Common myeloid progenitor, CD34-positive (primary cell): ENCODE measurements around the gene ETNK2. TPM values are rescaled to one million over a fixed set of nuclear protein-coding genes. Genes with fewer than 3 reads are reported as not detected.
A peak's percentile ranks its signal among the peaks of the same experiment; 100 is the strongest.

Source experiments
- CTCF ChIA-PET: fragments of 350-600 bp; sonication (Branson Sonifier 250); formaldehyde crosslinking; loops from one replicate; lab custom pipeline; 2021; ENCODE audit warnings: antibody characterized with exemption; lab: Charles Lee
- POLR2A ChIA-PET: fragments of 350-600 bp; sonication (Branson Sonifier 250); formaldehyde crosslinking; loops from one replicate; lab custom pipeline; 2021; ENCODE audit warnings: antibody characterized with exemption; lab: Charles Lee
- DNase-seq, 3 donors: peaks; one replicate each; pipeline versions ENCODE4 v3.0.0 to v3.0.0-alpha.2; 2013
- H3K27ac ChIP-seq, 2 experiments: 1 replicate in 1 of 2; 2 replicates in 1 of 2; pipeline ENCODE4 v1.7.0; 2013; ENCODE audit warnings: inconsistent platforms in 2 of 2, low read length in 2 of 2, mild to moderate bottlenecking in 2 of 2, low read depth in 1 of 2, moderate library complexity in 1 of 2; ENCODE audit not compliant: severe bottlenecking in 2 of 2, insufficient read depth in 1 of 2, poor library complexity in 1 of 2
- H3K27me3 ChIP-seq, 5 experiments: replicated peaks in 2 of 5; 1 replicate in 3 of 5; 2 replicates in 2 of 5; pipeline versions ENCODE4 v1.6.1 to v1.7.0; 2013; ENCODE audit warnings: low read length in 4 of 5, mild to moderate bottlenecking in 2 of 5, moderate library complexity in 2 of 5, inconsistent platforms in 1 of 5; ENCODE audit not compliant: insufficient read depth in 5 of 5, control insufficient read depth in 4 of 5
- H3K36me3 ChIP-seq, 4 experiments: 1 replicate in 2 of 4; 2 replicates in 2 of 4; pipeline versions ENCODE4 v1.6.1 to v1.7.0; 2013; ENCODE audit warnings: low read length in 3 of 4, control low read depth in 1 of 4, mild to moderate bottlenecking in 1 of 4; ENCODE audit not compliant: control insufficient read depth in 4 of 4, insufficient read depth in 4 of 4
- H3K4me1 ChIP-seq, 4 experiments: 1 replicate in 3 of 4; 2 replicates in 1 of 4; pipeline versions ENCODE4 v1.6.1 to v1.7.1; 2013; ENCODE audit warnings: low read length in 3 of 4, mild to moderate bottlenecking in 3 of 4, control low read depth in 1 of 4, inconsistent platforms in 1 of 4, moderate library complexity in 1 of 4; ENCODE audit not compliant: control insufficient read depth in 4 of 4, insufficient read depth in 4 of 4; ENCODE audit errors: control extremely low read depth in 1 of 4
- H3K4me3 ChIP-seq, 7 experiments: 1 replicate in 4 of 7; 2 replicates in 3 of 7; pipeline versions ENCODE4 v1.5.1 to v1.7.0; 2013; ENCODE audit warnings: mild to moderate bottlenecking in 7 of 7, low read length in 6 of 7, moderate library complexity in 6 of 7, inconsistent platforms in 2 of 7, low read depth in 2 of 7, control low read depth in 1 of 7; ENCODE audit not compliant: insufficient read depth in 4 of 7, control insufficient read depth in 1 of 7; ENCODE audit errors: extremely low read depth in 1 of 7
- H3K9me3 ChIP-seq, 5 experiments: 1 replicate in 4 of 5; 2 replicates in 1 of 5; pipeline versions ENCODE4 v1.6.1 to v1.7.1; 2013; ENCODE audit warnings: low read length in 4 of 5, mild to moderate bottlenecking in 2 of 5, inconsistent platforms in 1 of 5, low read depth in 1 of 5, moderate library complexity in 1 of 5; ENCODE audit not compliant: control insufficient read depth in 4 of 5, insufficient read depth in 2 of 5; ENCODE audit errors: control extremely low read depth in 1 of 5
- WGBS: methylation state at CpG from one replicate; pipeline ENCODE4 v1.1.5; 2013; ENCODE audit not compliant: insufficient coverage; 5-methylcytosine and 5-hydroxymethylcytosine counted together
- polyA plus RNA-seq: library from polyadenylated mRNA; unstranded; fragments of 120-200 nt; gene quantifications from one replicate; pipeline ENCODE4 v1.2.1, GENCODE V29; 2013

Gene ETNK2
- polyA plus RNA-seq = 5.5 TPM

DNA sequence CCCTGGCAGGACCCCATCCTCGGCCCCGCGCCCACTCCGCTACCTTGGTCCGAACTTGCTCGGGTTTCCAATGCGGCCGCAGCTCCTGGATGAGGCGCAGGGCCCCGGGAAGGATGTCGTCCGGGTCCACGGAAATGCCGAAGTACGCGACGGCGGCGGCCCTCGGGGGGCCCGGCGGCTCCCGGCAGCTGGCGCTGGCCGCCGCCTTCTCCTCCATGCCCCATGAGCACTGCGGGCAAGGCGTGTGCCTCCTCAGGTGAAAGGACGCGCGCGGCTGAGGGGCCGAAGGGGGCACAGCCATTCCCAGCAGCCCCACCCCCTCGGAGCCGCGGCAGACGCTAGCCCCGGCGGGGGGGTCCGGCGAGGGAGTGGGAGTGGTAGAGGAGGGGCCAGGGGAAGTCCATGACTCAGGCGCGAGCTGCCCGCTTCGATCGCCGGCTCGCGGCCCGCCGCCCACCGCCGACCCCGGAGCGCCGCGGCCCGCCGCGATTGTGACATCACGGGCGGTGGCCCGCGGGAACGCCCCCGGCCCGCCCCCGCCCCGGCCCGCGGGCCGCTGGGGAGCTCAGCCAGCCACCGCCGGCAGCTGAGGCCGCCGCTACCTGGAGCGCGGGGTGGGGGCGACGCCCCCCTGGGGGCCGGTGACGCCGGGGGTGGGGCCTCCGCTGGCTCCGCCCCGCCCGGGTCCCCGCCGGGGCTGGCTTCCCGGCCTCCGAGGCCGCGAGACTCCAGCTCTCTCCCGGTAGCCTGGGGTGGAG is at the start of gene ETNK2:
Gene ETNK2 (minus strand): TSS at position 493 of the 758 bp plus-strand sequence. CDS start 192 bp downstream, at position 301.
- peak; percentile 44 to 74 (median 66) for DNase-seq
- under 1% methylated on average over 77 of the region's 94 CpGs for WGBS

GRCh38 chr1:204201348-204202040 is 49.6 kb upstream of the ETNK2 start:
- H3K4me3 ChIP-seq = no peak overlapping the region
- DNase-seq = no peak
- H3K27me3 ChIP-seq = no peaks in the 10 kb centered on the region
- H3K4me1 ChIP-seq = peaks cover 0 to 3% (median 0%) of the 10 kb centered on the region in 4 experiments
- no peak overlapping the region for H3K27ac ChIP-seq
- no peaks in the 10 kb centered on the region for H3K36me3 ChIP-seq
- 94% methylated on average over 9 of the region's 12 CpGs for WGBS
- H3K9me3 ChIP-seq = no peaks in the 10 kb centered on the region
- ChIA-PET CTCF (interaction anchor here (1.9 kb wide), 1 partner anchor 39 kb away, joined by 7 read pairs; no protein-coding TSS in a partner anchor), POLR2A (interaction anchor here (0.5 kb wide), 1 partner anchor 44 kb away, joined by 4 read pairs; no protein-coding TSS in a partner anchor)

More for the DNA sequence above, at the start of gene ETNK2:
- Histone ChIP-seq H3K4me1 (peaks cover 0 to 17% (median 15%) of the 10 kb centered on the region in 4 experiments), H3K9me3 (no peaks in the 10 kb centered on the region), H3K4me3 (peak within 1 kb of the TSS; percentile 42 to 77 (median 68)), H3K27ac (no peak within 1 kb of the TSS), H3K27me3 (peaks cover 0 to 9% (median 0%) of the 10 kb centered on the region in 5 experiments), H3K36me3 (no peaks in the 10 kb centered on the region)
- CTCF ChIA-PET = interaction anchor here (1.1 to 2.0 kb wide), 2 partner anchors 11 to 24 kb away, joined by 4 to 7 read pairs; no protein-coding TSS in a partner anchor
- POLR2A ChIA-PET = interaction anchor here (0.6 kb wide), 1 partner anchor 37 kb away, joined by 3 read pairs; no protein-coding TSS in a partner anchor

GRCh38 chr1:204199579-204199978 is 47.7 kb upstream of the ETNK2 start:
- POLR2A ChIA-PET = interaction anchor here (0.6 kb wide), 1 partner anchor 1814 kb away, joined by 3 read pairs; no protein-coding TSS in a partner anchor
- no peak overlapping the region for H3K27ac ChIP-seq
- WGBS = 92% methylated on average over 5 of the region's 9 CpGs

GRCh38 chr1:204198348-204199340 is 46.8 kb upstream of the ETNK2 start:
- peak in 2 of 3 donors; percentile 31 to 41 for DNase-seq
- Histone ChIP-seq H3K9me3 (no peaks in the 10 kb centered on the region), H3K36me3 (no peaks in the 10 kb centered on the region), H3K27me3 (no peaks in the 10 kb centered on the region), H3K27ac (no peak overlapping the region), H3K4me3 (no peak overlapping the region), H3K4me1 (peaks cover 0 to 18% (median 10%) of the 10 kb centered on the region in 4 experiments)
- CTCF ChIA-PET = interaction anchor here (0.9 to 4.7 kb wide), 13 partner anchors 8 to 170 kb away, joined by 3 to 79 read pairs (median 4); partner anchors contain the start of genes PLEKHA6 and REN
- POLR2A ChIA-PET = no interaction called here
- WGBS = 83% methylated on average over 10 of the region's 18 CpGs

More at GRCh38 chr1:204199579-204199978, 47.7 kb upstream of the ETNK2 start:
- no peaks in the 10 kb centered on the region for H3K36me3 ChIP-seq
- no peak overlapping the region for H3K4me3 ChIP-seq
- no peaks in the 10 kb centered on the region for H3K27me3 ChIP-seq
- CTCF ChIA-PET = interaction anchor here (1.3 to 4.7 kb wide), 4 partner anchors 7 to 164 kb away, joined by 3 to 79 read pairs (median 16); partner anchors contain the start of gene REN
- H3K9me3 ChIP-seq = no peaks in the 10 kb centered on the region
- no peak for DNase-seq
- peaks cover 0 to 8% (median 5%) of the 10 kb centered on the region in 4 experiments for H3K4me1 ChIP-seq

GRCh38 chr1:204197068-204197467 is 45.2 kb upstream of the ETNK2 start:
- WGBS = 90% methylated on average over 5 of the region's 5 CpGs
- POLR2A ChIA-PET = no interaction called here
- H3K9me3 ChIP-seq = no peaks in the 10 kb centered on the region
- H3K27me3 ChIP-seq = no peaks in the 10 kb centered on the region
- H3K27ac ChIP-seq = no peak overlapping the region
- no peak for DNase-seq
- no peaks in the 10 kb centered on the region for H3K36me3 ChIP-seq
- peaks cover 0 to 18% (median 10%) of the 10 kb centered on the region in 4 experiments for H3K4me1 ChIP-seq
- CTCF ChIA-PET = interaction anchor here (2.8 to 4.7 kb wide), 2 partner anchors 10 to 34 kb away, joined by 26 to 79 read pairs; partner anchors contain the start of gene REN
- H3K4me3 ChIP-seq = no peak overlapping the region
